GM18858 (cell line): ENCODE data around the gene MCF2L2.

Source experiments
- ATAC-seq: cut with Tn5 transposase; IDR thresholded peaks from one replicate; pipeline ENCODE4 v1.9.1; 2021; ENCODE audit not compliant: unreplicated experiment

MCF2L2 gene

GRCh38 chr3:183148056-183148455, 280.4 kb downstream of the MCF2L2 start:
- ATAC-seq, result no peak

- no peak for ATAC-seq
These were observed 284.1 kb downstream of the MCF2L2 start for GRCh38 chr3:183144363-183144762.

GRCh38 chr3:183142199-183142598, 286.2 kb downstream of the MCF2L2 start:
- no peak for ATAC-seq

GRCh38 chr3:183134844-183135243, 293.6 kb downstream of the MCF2L2 start:
- no peak for ATAC-seq

GRCh38 chr3:183132409-183132808, 296.0 kb downstream of the MCF2L2 start:
- no peak for ATAC-seq

- no peak for ATAC-seq
These were observed 296.7 kb downstream of the MCF2L2 start for GRCh38 chr3:183131735-183132134.

GRCh38 chr3:183131186-183131725, 297.2 kb downstream of the MCF2L2 start:
- ATAC-seq, result no peak

- ATAC-seq, result no peak
These were observed 299.2 kb downstream of the MCF2L2 start for GRCh38 chr3:183129243-183129642.

- no peak for ATAC-seq
These were observed 299.7 kb downstream of the MCF2L2 start for GRCh38 chr3:183128709-183129108.
